ENCODE measurements around the gene CALN1. TPM values are rescaled to one million over a fixed set of nuclear protein-coding genes. Genes with fewer than 3 reads are reported as not detected.

Gene CALN1
- total and polyA plus RNA-seq, 2 of the 8 experiments (the other 6 are each of a cell fraction or from before 2014, with no cell fraction given): 6.4 to 15.2 TPM

DNA sequence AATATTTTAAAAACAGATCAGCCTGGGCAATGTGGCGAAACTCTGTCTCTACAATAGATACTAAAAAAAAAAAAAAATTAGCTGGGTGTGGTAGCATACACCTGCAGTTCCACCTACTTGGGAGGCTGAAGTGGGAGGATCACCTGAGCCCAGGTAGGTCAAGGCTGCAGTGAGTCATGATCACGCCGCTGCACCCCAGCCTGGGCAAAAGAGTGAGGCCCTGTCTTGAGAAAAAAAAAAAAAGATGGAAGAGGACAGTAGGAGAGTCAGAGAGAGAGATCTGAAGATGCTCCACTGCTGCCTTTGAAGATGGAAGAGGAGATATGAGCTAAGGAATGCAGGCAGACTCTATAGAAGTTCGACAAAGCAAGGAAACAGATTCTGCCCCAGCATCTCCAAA lies 181.9 kb downstream of the CALN1 start (continued):
- TF ChIP-seq, protein P1, sequence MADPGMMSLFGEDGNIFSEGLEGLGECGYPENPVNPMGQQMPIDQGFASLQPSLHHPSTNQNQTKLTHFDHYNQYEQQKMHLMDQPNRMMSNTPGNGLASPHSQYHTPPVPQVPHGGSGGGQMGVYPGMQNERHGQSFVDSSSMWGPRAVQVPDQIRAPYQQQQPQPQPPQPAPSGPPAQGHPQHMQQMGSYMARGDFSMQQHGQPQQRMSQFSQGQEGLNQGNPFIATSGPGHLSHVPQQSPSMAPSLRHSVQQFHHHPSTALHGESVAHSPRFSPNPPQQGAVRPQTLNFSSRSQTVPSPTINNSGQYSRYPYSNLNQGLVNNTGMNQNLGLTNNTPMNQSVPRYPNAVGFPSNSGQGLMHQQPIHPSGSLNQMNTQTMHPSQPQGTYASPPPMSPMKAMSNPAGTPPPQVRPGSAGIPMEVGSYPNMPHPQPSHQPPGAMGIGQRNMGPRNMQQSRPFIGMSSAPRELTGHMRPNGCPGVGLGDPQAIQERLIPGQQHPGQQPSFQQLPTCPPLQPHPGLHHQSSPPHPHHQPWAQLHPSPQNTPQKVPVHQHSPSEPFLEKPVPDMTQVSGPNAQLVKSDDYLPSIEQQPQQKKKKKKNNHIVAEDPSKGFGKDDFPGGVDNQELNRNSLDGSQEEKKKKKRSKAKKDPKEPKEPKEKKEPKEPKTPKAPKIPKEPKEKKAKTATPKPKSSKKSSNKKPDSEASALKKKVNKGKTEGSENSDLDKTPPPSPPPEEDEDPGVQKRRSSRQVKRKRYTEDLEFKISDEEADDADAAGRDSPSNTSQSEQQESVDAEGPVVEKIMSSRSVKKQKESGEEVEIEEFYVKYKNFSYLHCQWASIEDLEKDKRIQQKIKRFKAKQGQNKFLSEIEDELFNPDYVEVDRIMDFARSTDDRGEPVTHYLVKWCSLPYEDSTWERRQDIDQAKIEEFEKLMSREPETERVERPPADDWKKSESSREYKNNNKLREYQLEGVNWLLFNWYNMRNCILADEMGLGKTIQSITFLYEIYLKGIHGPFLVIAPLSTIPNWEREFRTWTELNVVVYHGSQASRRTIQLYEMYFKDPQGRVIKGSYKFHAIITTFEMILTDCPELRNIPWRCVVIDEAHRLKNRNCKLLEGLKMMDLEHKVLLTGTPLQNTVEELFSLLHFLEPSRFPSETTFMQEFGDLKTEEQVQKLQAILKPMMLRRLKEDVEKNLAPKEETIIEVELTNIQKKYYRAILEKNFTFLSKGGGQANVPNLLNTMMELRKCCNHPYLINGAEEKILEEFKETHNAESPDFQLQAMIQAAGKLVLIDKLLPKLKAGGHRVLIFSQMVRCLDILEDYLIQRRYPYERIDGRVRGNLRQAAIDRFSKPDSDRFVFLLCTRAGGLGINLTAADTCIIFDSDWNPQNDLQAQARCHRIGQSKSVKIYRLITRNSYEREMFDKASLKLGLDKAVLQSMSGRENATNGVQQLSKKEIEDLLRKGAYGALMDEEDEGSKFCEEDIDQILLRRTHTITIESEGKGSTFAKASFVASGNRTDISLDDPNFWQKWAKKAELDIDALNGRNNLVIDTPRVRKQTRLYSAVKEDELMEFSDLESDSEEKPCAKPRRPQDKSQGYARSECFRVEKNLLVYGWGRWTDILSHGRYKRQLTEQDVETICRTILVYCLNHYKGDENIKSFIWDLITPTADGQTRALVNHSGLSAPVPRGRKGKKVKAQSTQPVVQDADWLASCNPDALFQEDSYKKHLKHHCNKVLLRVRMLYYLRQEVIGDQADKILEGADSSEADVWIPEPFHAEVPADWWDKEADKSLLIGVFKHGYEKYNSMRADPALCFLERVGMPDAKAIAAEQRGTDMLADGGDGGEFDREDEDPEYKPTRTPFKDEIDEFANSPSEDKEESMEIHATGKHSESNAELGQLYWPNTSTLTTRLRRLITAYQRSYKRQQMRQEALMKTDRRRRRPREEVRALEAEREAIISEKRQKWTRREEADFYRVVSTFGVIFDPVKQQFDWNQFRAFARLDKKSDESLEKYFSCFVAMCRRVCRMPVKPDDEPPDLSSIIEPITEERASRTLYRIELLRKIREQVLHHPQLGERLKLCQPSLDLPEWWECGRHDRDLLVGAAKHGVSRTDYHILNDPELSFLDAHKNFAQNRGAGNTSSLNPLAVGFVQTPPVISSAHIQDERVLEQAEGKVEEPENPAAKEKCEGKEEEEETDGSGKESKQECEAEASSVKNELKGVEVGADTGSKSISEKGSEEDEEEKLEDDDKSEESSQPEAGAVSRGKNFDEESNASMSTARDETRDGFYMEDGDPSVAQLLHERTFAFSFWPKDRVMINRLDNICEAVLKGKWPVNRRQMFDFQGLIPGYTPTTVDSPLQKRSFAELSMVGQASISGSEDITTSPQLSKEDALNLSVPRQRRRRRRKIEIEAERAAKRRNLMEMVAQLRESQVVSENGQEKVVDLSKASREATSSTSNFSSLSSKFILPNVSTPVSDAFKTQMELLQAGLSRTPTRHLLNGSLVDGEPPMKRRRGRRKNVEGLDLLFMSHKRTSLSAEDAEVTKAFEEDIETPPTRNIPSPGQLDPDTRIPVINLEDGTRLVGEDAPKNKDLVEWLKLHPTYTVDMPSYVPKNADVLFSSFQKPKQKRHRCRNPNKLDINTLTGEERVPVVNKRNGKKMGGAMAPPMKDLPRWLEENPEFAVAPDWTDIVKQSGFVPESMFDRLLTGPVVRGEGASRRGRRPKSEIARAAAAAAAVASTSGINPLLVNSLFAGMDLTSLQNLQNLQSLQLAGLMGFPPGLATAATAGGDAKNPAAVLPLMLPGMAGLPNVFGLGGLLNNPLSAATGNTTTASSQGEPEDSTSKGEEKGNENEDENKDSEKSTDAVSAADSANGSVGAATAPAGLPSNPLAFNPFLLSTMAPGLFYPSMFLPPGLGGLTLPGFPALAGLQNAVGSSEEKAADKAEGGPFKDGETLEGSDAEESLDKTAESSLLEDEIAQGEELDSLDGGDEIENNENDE (IDR thresholded peaks at IDR 0.05; ENCODE audit: insufficient replicate concordance, low read length): no peak
- TF ChIP-seq, protein P2, sequence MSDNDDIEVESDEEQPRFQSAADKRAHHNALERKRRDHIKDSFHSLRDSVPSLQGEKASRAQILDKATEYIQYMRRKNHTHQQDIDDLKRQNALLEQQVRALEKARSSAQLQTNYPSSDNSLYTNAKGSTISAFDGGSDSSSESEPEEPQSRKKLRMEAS (IDR thresholded peaks at IDR 0.05): no peak
- TF ChIP-seq SIN3A (conservative IDR thresholded peaks at IDR 0.05 in 1 of 2, IDR thresholded peaks at IDR 0.05 in 1 of 2; ENCODE audit: low read depth in 1 of 2, low read length in 2 of 2) (no peak), POLR2A (IDR thresholded peaks at IDR 0.05; ENCODE audit: control extremely low read depth in 1 of 2, low read depth in 2 of 2, low read length in 2 of 2) (no peak), EGR1 (IDR thresholded peaks at IDR 0.05; ENCODE audit: borderline replicate concordance, low read depth, low read length) (no peak), ASH2L (IDR thresholded peaks at IDR 0.05; ENCODE audit: low read length) (no peak), YY1 (IDR thresholded peaks at IDR 0.05; ENCODE audit: low read depth, low read length) (no peak), ZNF274 (IDR thresholded peaks at IDR 0.05; ENCODE audit: borderline replicate concordance, extremely low read depth, low read length) (no peak)
- TF ChIP-seq, protein P3, sequence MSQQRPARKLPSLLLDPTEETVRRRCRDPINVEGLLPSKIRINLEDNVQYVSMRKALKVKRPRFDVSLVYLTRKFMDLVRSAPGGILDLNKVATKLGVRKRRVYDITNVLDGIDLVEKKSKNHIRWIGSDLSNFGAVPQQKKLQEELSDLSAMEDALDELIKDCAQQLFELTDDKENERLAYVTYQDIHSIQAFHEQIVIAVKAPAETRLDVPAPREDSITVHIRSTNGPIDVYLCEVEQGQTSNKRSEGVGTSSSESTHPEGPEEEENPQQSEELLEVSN (IDR thresholded peaks at IDR 0.05): no peak
- TF ChIP-seq, protein P4, sequence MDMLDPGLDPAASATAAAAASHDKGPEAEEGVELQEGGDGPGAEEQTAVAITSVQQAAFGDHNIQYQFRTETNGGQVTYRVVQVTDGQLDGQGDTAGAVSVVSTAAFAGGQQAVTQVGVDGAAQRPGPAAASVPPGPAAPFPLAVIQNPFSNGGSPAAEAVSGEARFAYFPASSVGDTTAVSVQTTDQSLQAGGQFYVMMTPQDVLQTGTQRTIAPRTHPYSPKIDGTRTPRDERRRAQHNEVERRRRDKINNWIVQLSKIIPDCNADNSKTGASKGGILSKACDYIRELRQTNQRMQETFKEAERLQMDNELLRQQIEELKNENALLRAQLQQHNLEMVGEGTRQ (IDR thresholded peaks at IDR 0.05; ENCODE audit: low read length): no peak

Measured in H1 (cell line).